ENCODE results near the gene CFD. TPM values are rescaled to one million over a fixed set of nuclear protein-coding genes. Genes with fewer than 3 reads are reported as not detected.

Gene CFD
- total and polyA plus RNA-seq, 2 experiments from 2014 or later = 3.2 to 5.2 TPM

- no peak overlapping the region for H3K4me3 ChIP-seq
- no peaks in the 10 kb centered on the region for H3K9me3 ChIP-seq (ENCODE audit: low read depth)
- in situ Hi-C loops (cut with MboI) = no loop called here
- TF ChIP-seq EZH2 (IDR thresholded peaks at IDR 0.05; ENCODE audit: insufficient read depth, poor library complexity, severe bottlenecking) (no peak), EZH2phosphoT487 (IDR thresholded peaks at IDR 0.05; ENCODE audit: insufficient read depth, low read depth) (no peak)
- H3F3A ChIP-seq (ENCODE audit: insufficient read depth) = peaks cover 6% of the 10 kb centered on the region; the same call in 1 of the 2 replicates
- DNase-seq = no peak
- no peak overlapping the region for H3K4me2 ChIP-seq (ENCODE audit: unreplicated experiment)
- no peak overlapping the region for H3K27ac ChIP-seq
- H3K79me2 ChIP-seq (ENCODE audit: insufficient read depth) = no peaks in the 10 kb centered on the region
- WGBS, 2 experiments (ENCODE audit: low coverage in 1 of 2, low lambda C conversion rate in 2 of 2, missing lambda C conversion rate in 2 of 2) = 77 to 78% methylated on average over 9 to 14 of the region's 16 CpGs
- H3K36me3 ChIP-seq (ENCODE audit: low read depth) = no peaks in the 10 kb centered on the region
- H2AFZ ChIP-seq = no peak overlapping the region
- H3K4me1 ChIP-seq (ENCODE audit: insufficient read depth) = peaks cover 14% of the 10 kb centered on the region
- H3K9ac ChIP-seq = no peak overlapping the region
- H3K9me2 ChIP-seq (ENCODE audit: insufficient read depth) = no peaks in the 10 kb centered on the region
- no peaks in the 10 kb centered on the region for H3K27me3 ChIP-seq (replicated peaks; ENCODE audit: insufficient read depth)
- H4K20me1 ChIP-seq (ENCODE audit: insufficient read depth) = no peaks in the 10 kb centered on the region
These were observed 7.9 kb downstream of the CFD start for GRCh38 chr19:867301-867793.

- H3F3A ChIP-seq (ENCODE audit: insufficient read depth) = peaks cover 6% of the 10 kb centered on the region; the same call in 1 of the 2 replicates
- no peaks in the 10 kb centered on the region for H3K79me2 ChIP-seq (ENCODE audit: insufficient read depth)
- in situ Hi-C loops (cut with MboI) = no loop called here
- H3K27me3 ChIP-seq (replicated peaks; ENCODE audit: insufficient read depth) = no peaks in the 10 kb centered on the region
- no peak overlapping the region for H2AFZ ChIP-seq
- DNase-seq = no peak
- H3K36me3 ChIP-seq (ENCODE audit: low read depth) = no peaks in the 10 kb centered on the region
- 93 to 95% methylated on average over 28 to 39 of the region's 39 CpGs for WGBS, 2 experiments (ENCODE audit: low coverage in 1 of 2, low lambda C conversion rate in 2 of 2, missing lambda C conversion rate in 2 of 2)
- peaks cover 14% of the 10 kb centered on the region for H3K4me1 ChIP-seq (ENCODE audit: insufficient read depth)
- no peak overlapping the region for H3K4me2 ChIP-seq (ENCODE audit: unreplicated experiment)
- TF ChIP-seq EZH2phosphoT487 (IDR thresholded peaks at IDR 0.05; ENCODE audit: insufficient read depth, low read depth) = no peak
- no peak for TF ChIP-seq EZH2 (IDR thresholded peaks at IDR 0.05; ENCODE audit: insufficient read depth, poor library complexity, severe bottlenecking)
- H3K9me3 ChIP-seq (ENCODE audit: low read depth) = no peaks in the 10 kb centered on the region
- H3K9me2 ChIP-seq (ENCODE audit: insufficient read depth) = no peaks in the 10 kb centered on the region
- H3K9ac ChIP-seq = no peak overlapping the region
- no peak overlapping the region for H3K4me3 ChIP-seq
- H4K20me1 ChIP-seq (ENCODE audit: insufficient read depth) = no peaks in the 10 kb centered on the region
- no peak overlapping the region for H3K27ac ChIP-seq
These were observed 8.5 kb downstream of the CFD start for GRCh38 chr19:867855-868457.

- no peak overlapping the region for H3K9ac ChIP-seq
- no peak overlapping the region for H2AFZ ChIP-seq
- in situ Hi-C loops (cut with MboI) = no loop called here
These were observed 9.2 kb downstream of the CFD start for GRCh38 chr19:868458-869244.

DNA sequence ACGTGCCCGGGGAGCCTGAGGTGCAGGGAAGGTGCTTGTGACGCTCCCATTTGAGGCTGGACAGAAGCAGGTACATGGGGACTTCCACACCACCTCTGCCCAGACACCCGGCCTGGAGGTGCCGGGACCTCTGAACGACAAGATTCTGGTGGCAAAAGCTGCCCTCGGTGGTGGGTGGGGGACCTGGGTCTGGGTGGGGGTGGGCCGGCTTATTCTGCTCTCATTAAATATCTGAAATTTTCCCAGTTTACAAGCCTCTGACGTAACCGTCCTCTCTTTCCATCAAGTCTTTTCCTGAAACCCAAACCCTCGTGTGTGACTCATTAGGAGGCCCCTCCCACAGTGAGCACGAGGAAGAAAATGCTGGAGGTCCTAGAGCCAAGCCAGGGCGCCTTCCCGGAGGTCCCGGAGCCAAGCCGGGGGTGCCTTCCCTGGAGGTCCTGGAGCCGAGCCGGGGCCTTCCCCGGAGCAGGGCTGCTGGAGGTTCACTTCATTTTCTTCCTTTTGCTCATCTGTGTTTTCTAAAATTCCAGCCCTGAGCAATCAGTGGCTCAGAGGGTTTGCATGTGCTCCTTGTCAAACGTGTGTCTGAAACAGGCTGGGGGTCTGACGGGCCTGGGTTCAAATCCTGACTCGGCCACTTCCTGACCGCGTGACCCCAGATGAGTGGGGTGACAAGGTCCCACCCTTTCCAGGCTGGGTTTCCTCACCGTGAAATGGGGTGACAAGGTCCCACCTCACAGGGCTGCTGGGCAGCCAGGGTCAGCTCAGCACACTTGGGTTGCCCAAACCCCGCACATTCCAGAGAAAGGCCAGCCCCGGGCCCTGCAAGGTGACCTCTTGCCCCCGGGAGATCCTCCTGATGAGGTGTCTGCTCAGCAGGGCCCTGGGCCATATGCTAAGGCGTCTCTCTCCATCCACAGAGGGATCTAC is 10.0 kb downstream of the CFD start:
- Histone ChIP-seq H3K36me3 (ENCODE audit: low read depth) (no peaks in the 10 kb centered on the region), H3K79me2 (ENCODE audit: insufficient read depth) (no peaks in the 10 kb centered on the region), H3K4me1 (ENCODE audit: insufficient read depth) (peaks cover 14% of the 10 kb centered on the region), H2AFZ (no peak overlapping the region), H3K9me3 (ENCODE audit: low read depth) (no peaks in the 10 kb centered on the region), H3K4me2 (ENCODE audit: unreplicated experiment) (no peak overlapping the region), H3K4me3 (no peak overlapping the region), H3F3A (ENCODE audit: insufficient read depth) (peaks cover 6% of the 10 kb centered on the region; the same call in 1 of the 2 replicates), H4K20me1 (ENCODE audit: insufficient read depth) (no peaks in the 10 kb centered on the region), H3K27me3 (replicated peaks; ENCODE audit: insufficient read depth) (no peaks in the 10 kb centered on the region), H3K27ac (peak overlapping the region; percentile 78), H3K9me2 (ENCODE audit: insufficient read depth) (no peaks in the 10 kb centered on the region), H3K9ac (peak overlapping the region; percentile 23)
- TF ChIP-seq EZH2 (IDR thresholded peaks at IDR 0.05; ENCODE audit: insufficient read depth, poor library complexity, severe bottlenecking) (no peak), EZH2phosphoT487 (IDR thresholded peaks at IDR 0.05; ENCODE audit: insufficient read depth, low read depth) (no peak)
- WGBS, 2 experiments (ENCODE audit: low coverage in 1 of 2, low lambda C conversion rate in 2 of 2, missing lambda C conversion rate in 2 of 2) = 10 to 11% methylated on average over 29 of the region's 29 CpGs
- in situ Hi-C loops (cut with MboI) = no loop called here
- peak; percentile 96 for DNase-seq

More at GRCh38 chr19:868458-869244, 9.2 kb downstream of the CFD start:
- Histone ChIP-seq H4K20me1 (ENCODE audit: insufficient read depth) (no peaks in the 10 kb centered on the region), H3K36me3 (ENCODE audit: low read depth) (no peaks in the 10 kb centered on the region), H3F3A (ENCODE audit: insufficient read depth) (peaks cover 6% of the 10 kb centered on the region; the same call in 1 of the 2 replicates), H3K4me3 (no peak overlapping the region), H3K79me2 (ENCODE audit: insufficient read depth) (no peaks in the 10 kb centered on the region), H3K9me3 (ENCODE audit: low read depth) (no peaks in the 10 kb centered on the region), H3K9me2 (ENCODE audit: insufficient read depth) (no peaks in the 10 kb centered on the region), H3K27ac (peak overlapping the region; percentile 78), H3K27me3 (replicated peaks; ENCODE audit: insufficient read depth) (no peaks in the 10 kb centered on the region), H3K4me1 (ENCODE audit: insufficient read depth) (peaks cover 14% of the 10 kb centered on the region), H3K4me2 (ENCODE audit: unreplicated experiment) (no peak overlapping the region)
- TF ChIP-seq EZH2 (IDR thresholded peaks at IDR 0.05; ENCODE audit: insufficient read depth, poor library complexity, severe bottlenecking) = no peak
- no peak for TF ChIP-seq EZH2phosphoT487 (IDR thresholded peaks at IDR 0.05; ENCODE audit: insufficient read depth, low read depth)
- 73 to 78% methylated on average over 31 to 34 of the region's 34 CpGs for WGBS, 2 experiments (ENCODE audit: low coverage in 1 of 2, low lambda C conversion rate in 2 of 2, missing lambda C conversion rate in 2 of 2)
- no peak for DNase-seq

All from GM23248 (cell line).